H1 (cell line): ENCODE results near the gene MARK3. TPM values are rescaled to one million over a fixed set of nuclear protein-coding genes. Genes with fewer than 3 reads are reported as not detected.

Experiments used
- CHD1 ChIP-seq: IDR thresholded peaks from 2 replicates; pipeline ENCODE4 v1.6.1; 2012; ENCODE audit warnings: low read depth, low read length, improper control_type of control experiment
- CHD7 ChIP-seq: fragments of 300-600 bp; sonication (generic); IDR thresholded peaks from 2 replicates; pipeline ENCODE4 v1.7.1; 2012; ENCODE audit warnings: low read length, moderate library complexity, mild to moderate bottlenecking, inconsistent platforms; ENCODE audit not compliant: insufficient replicate concordance
- POU5F1 ChIP-seq: IDR thresholded peaks from 2 replicates; pipeline ENCODE4 v1.6.1; 2011; ENCODE audit warnings: low read depth, mild to moderate bottlenecking, low read length, moderate library complexity
- TAF1 ChIP-seq: IDR thresholded peaks from 2 replicates; pipeline ENCODE4 v1.6.1; 2011; ENCODE audit warnings: mild to moderate bottlenecking, low read depth, low read length
- TBP ChIP-seq: IDR thresholded peaks from 2 replicates; pipeline ENCODE4 v1.6.1; 2011; ENCODE audit warnings: low read depth, low read length, improper control_type of control experiment
- TEAD4 ChIP-seq: IDR thresholded peaks from 2 replicates; pipeline ENCODE4 v1.6.1; 2012; ENCODE audit warnings: low read depth, low read length, inconsistent platforms, mixed read lengths
- polyA plus RNA-seq, 7 experiments: library from polyadenylated mRNA; depleted of rRNA in 3 of 7; stranded (reverse) in 5 of 7; unstranded in 2 of 7; fragments of >200 nt in 5 of 7; fragments of 200-250 nt in 2 of 7; gene quantifications; 1 replicate in 5 of 7; 2 replicates in 1 of 7; 4 replicates in 1 of 7; pipeline versions ENCODE4 v1.2.1 to v1.2.3, GENCODE V29; 2011 to 2013; ENCODE audit warnings: missing spikeins in 2 of 7, mixed read lengths in 2 of 7
- total RNA-seq: library from RNA; stranded (reverse); fragmentation: NEBNext Ultra II Directional; extraction: Animal tissue kit (Norgen Biotek cat#: 25700); gene quantifications from 2 replicates; pipeline ENCODE4 v1.2.1, GENCODE V29; 2021

Gene MARK3
- total and polyA plus RNA-seq, 2 of the 8 experiments (the other 6 are each of a cell fraction or from before 2014, with no cell fraction given), result 39.4 to 76.9 TPM

GRCh38 chr14:103485504-103485903 is 100.3 kb downstream of the MARK3 start (continued):
- TF ChIP-seq CHD7 (no peak), TAF1 (no peak), POU5F1 (no peak), TEAD4 (no peak), TBP (no peak), CHD1 (no peak)
